Measurements from ENCODE around the gene COX5B.
A peak's percentile ranks its signal among the peaks of the same experiment; 100 is the strongest.

COX5B gene

DNA sequence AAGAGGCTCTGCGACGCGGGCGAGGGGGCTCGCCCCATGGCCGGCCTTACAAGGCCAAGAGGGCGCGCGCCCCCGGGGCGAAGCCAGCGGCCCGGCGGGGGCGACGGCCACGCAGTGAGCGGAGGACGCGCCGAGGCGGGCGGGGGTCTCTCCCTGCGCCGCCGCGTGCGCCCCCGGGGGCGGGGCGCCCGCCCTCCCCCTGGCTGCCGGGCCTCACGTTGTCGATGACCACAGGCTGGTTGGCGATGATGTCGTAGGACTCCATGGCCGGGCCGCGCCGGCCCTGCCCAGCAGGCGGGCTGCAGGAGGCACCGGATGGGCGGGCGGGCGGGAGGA lies 17.7 kb downstream of the COX5B start:
- peak overlapping the region; percentile 84 for H3K4me3 ChIP-seq (ENCODE audit: low read length)
- peak overlapping the region; percentile 25 for H3K4me2 ChIP-seq (ENCODE audit: low read length)
- peaks cover 10% of the 10 kb centered on the region for H3K4me1 ChIP-seq (ENCODE audit: control insufficient read depth, low read depth, low read length)
- H2BK5ac ChIP-seq (ENCODE audit: low read length), result peak overlapping the region; percentile 59
- peak overlapping the region; percentile 77 for H2BK120ac ChIP-seq (ENCODE audit: low read depth, low read length)
- H3K79me1 ChIP-seq (ENCODE audit: low read length), result peaks cover 17% of the 10 kb centered on the region
- no peak for DNase-seq
- peak overlapping the region; percentile 98 for H3K56ac ChIP-seq (ENCODE audit: low read length)
- peaks cover 14% of the 10 kb centered on the region for H3K79me2 ChIP-seq (ENCODE audit: control insufficient read depth, insufficient read depth, low read length)
- peak overlapping the region; percentile 97 for H3K18ac ChIP-seq (ENCODE audit: low read length)
- H3K9ac ChIP-seq (ENCODE audit: low read length), result peak overlapping the region; percentile 97
- no peak overlapping the region for H4K8ac ChIP-seq (ENCODE audit: low read depth, low read length)
- H3K23ac ChIP-seq (ENCODE audit: low read length), result no peak overlapping the region
- peaks cover 2% of the 10 kb centered on the region for H3K36me3 ChIP-seq (ENCODE audit: control insufficient read depth, insufficient read depth, low read length)
- H3K4ac ChIP-seq (ENCODE audit: low read depth, low read length), result peak overlapping the region; percentile 58
- no peaks in the 10 kb centered on the region for H3K27me3 ChIP-seq (ENCODE audit: insufficient read depth, low read length, poor library complexity)
- H4K5ac ChIP-seq (ENCODE audit: low read length), result no peak overlapping the region
- no peak overlapping the region for H2AK5ac ChIP-seq (ENCODE audit: low read length)
- no peak overlapping the region for H2BK15ac ChIP-seq (replicated peaks; ENCODE audit: low read depth)
- no CpG with 5 or more reads among the region's 46 CpGs for WGBS (ENCODE audit: extremely low coverage, insufficient coverage, low lambda C conversion rate)
- H3K27ac ChIP-seq (ENCODE audit: low read depth, low read length), result peak overlapping the region; percentile 96

DNA sequence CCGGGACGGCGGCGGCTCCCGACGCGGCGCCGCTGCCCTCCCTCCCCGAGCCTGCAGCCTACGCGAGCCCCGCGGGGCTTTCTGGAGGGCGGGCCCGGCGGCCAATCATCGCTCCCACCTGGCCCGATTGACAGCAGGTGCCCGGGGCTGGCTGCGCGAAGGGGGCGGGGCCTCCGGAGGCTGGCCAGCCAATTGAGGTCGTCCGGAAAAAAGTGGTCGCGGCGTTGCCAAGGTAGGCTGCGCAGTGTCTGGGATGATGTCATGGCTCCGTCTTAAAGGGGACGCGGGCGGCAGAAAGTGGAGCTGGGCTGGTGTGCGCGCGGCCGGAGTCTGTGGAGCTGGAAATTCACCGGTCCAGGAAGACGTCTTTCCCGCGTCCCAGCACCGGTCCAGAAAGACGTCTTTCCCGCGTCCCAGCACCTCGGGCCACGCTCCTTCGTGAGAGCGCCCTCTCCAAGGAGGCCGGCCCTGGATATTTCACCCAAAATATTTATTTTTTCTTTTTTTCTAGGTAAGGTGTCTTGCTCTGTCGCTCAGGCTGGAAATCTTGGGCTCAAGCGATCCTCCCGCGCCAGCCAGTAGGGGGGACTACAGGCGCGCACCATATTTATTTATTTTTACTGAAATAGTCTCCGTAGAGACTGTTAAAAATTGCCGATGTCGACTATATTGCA lies 18.2 kb downstream of the COX5B start, which contains the start of gene ACTR1B:
ACTR1B (minus strand) TSS at position 83 of the 674 bp plus-strand sequence. CDS start 154 bp downstream, outside the sequence.
- Histone ChIP-seq H3K4ac (ENCODE audit: low read depth, low read length) (peak within 1 kb of the TSS; percentile 83), H3K27me3 (ENCODE audit: insufficient read depth, low read length, poor library complexity) (no peaks in the 10 kb centered on the region), H2BK15ac (replicated peaks; ENCODE audit: low read depth) (no peak within 1 kb of the TSS), H3K4me3 (ENCODE audit: low read length) (peak within 1 kb of the TSS; percentile 84), H3K79me2 (ENCODE audit: control insufficient read depth, insufficient read depth, low read length) (peaks cover 14% of the 10 kb centered on the region), H4K5ac (ENCODE audit: low read length) (no peak within 1 kb of the TSS), H3K27ac (ENCODE audit: low read depth, low read length) (peak within 1 kb of the TSS; percentile 96), H3K9ac (ENCODE audit: low read length) (peak within 1 kb of the TSS; percentile 97), H2BK5ac (ENCODE audit: low read length) (peak within 1 kb of the TSS; percentile 70), H4K8ac (ENCODE audit: low read depth, low read length) (no peak within 1 kb of the TSS), H3K36me3 (ENCODE audit: control insufficient read depth, insufficient read depth, low read length) (peaks cover 2% of the 10 kb centered on the region), H3K56ac (ENCODE audit: low read length) (peak within 1 kb of the TSS; percentile 98), H3K4me2 (ENCODE audit: low read length) (peak within 1 kb of the TSS; percentile 94), H3K4me1 (ENCODE audit: control insufficient read depth, low read depth, low read length) (peaks cover 10% of the 10 kb centered on the region), H2BK120ac (ENCODE audit: low read depth, low read length) (peak within 1 kb of the TSS; percentile 77), H2AK5ac (ENCODE audit: low read length) (peak within 1 kb of the TSS; percentile 85), H3K18ac (ENCODE audit: low read length) (peak within 1 kb of the TSS; percentile 97), H3K23ac (ENCODE audit: low read length) (peak within 1 kb of the TSS; percentile 68), H3K79me1 (ENCODE audit: low read length) (peaks cover 17% of the 10 kb centered on the region)
- peak; percentile 99 for DNase-seq
- no CpG with 5 or more reads among the region's 60 CpGs for WGBS (ENCODE audit: extremely low coverage, insufficient coverage, low lambda C conversion rate)

DNA sequence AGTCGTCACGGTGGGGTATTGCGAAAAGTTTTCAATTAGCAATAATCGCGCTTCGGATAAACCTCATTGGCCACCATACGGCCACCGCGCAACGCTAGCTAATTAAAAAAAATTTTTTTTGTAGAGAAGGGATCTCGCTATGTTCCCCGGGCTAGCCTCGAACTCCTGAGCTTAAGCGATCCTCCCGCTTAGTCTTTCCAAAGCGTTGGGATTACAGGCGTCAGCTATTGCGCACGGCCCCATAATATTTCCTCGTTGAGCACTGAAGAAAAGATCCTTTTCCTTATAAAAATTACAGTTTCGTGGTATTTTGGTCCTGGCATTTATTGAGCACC lies 18.7 kb downstream of the COX5B start:
- DNase-seq, result peak; percentile 51
- Histone ChIP-seq H4K5ac (ENCODE audit: low read length) (no peak overlapping the region), H3K27me3 (ENCODE audit: insufficient read depth, low read length, poor library complexity) (no peaks in the 10 kb centered on the region), H3K23ac (ENCODE audit: low read length) (no peak overlapping the region), H4K8ac (ENCODE audit: low read depth, low read length) (no peak overlapping the region), H2AK5ac (ENCODE audit: low read length) (no peak overlapping the region), H2BK5ac (ENCODE audit: low read length) (no peak overlapping the region), H3K9ac (ENCODE audit: low read length) (peak overlapping the region; percentile 69), H2BK120ac (ENCODE audit: low read depth, low read length) (no peak overlapping the region), H3K79me1 (ENCODE audit: low read length) (peaks cover 17% of the 10 kb centered on the region), H3K4me2 (ENCODE audit: low read length) (peak overlapping the region; percentile 30), H3K4me3 (ENCODE audit: low read length) (peak overlapping the region; percentile 70), H3K27ac (ENCODE audit: low read depth, low read length) (peak overlapping the region; percentile 82), H3K4ac (ENCODE audit: low read depth, low read length) (no peak overlapping the region), H3K18ac (ENCODE audit: low read length) (peak overlapping the region; percentile 89), H3K4me1 (ENCODE audit: control insufficient read depth, low read depth, low read length) (peaks cover 10% of the 10 kb centered on the region), H2BK15ac (replicated peaks; ENCODE audit: low read depth) (no peak overlapping the region), H3K36me3 (ENCODE audit: control insufficient read depth, insufficient read depth, low read length) (no peaks in the 10 kb centered on the region), H3K56ac (ENCODE audit: low read length) (peak overlapping the region; percentile 79), H3K79me2 (ENCODE audit: control insufficient read depth, insufficient read depth, low read length) (peaks cover 14% of the 10 kb centered on the region)
- WGBS (ENCODE audit: extremely low coverage, insufficient coverage, low lambda C conversion rate), result no CpG with 5 or more reads among the region's 21 CpGs

GRCh38 chr2:97669448-97669847 lies 23.6 kb downstream of the COX5B start, which contains the start of gene C2orf92:
Gene C2orf92 (plus strand): TSS chr2:97669713. CDS start chr2:97669789, 76 bp downstream.
- Histone ChIP-seq H4K8ac (ENCODE audit: low read depth, low read length) (no peak within 1 kb of the TSS), H3K9ac (ENCODE audit: low read length) (no peak within 1 kb of the TSS), H2BK15ac (replicated peaks; ENCODE audit: low read depth) (no peak within 1 kb of the TSS), H4K5ac (ENCODE audit: low read length) (no peak within 1 kb of the TSS), H3K4ac (ENCODE audit: low read depth, low read length) (no peak within 1 kb of the TSS), H3K4me1 (ENCODE audit: control insufficient read depth, low read depth, low read length) (peaks cover 3% of the 10 kb centered on the region), H3K36me3 (ENCODE audit: control insufficient read depth, insufficient read depth, low read length) (no peaks in the 10 kb centered on the region), H3K27me3 (ENCODE audit: insufficient read depth, low read length, poor library complexity) (no peaks in the 10 kb centered on the region), H2BK5ac (ENCODE audit: low read length) (no peak within 1 kb of the TSS), H3K4me3 (ENCODE audit: low read length) (no peak within 1 kb of the TSS), H2BK120ac (ENCODE audit: low read depth, low read length) (no peak within 1 kb of the TSS), H2AK5ac (ENCODE audit: low read length) (no peak within 1 kb of the TSS), H3K4me2 (ENCODE audit: low read length) (no peak within 1 kb of the TSS), H3K27ac (ENCODE audit: low read depth, low read length) (no peak within 1 kb of the TSS), H3K23ac (ENCODE audit: low read length) (no peak within 1 kb of the TSS), H3K79me1 (ENCODE audit: low read length) (no peaks in the 10 kb centered on the region), H3K79me2 (ENCODE audit: control insufficient read depth, insufficient read depth, low read length) (no peaks in the 10 kb centered on the region), H3K18ac (ENCODE audit: low read length) (no peak within 1 kb of the TSS), H3K56ac (ENCODE audit: low read length) (no peak within 1 kb of the TSS)
- DNase-seq, result no peak
- WGBS (ENCODE audit: extremely low coverage, insufficient coverage, low lambda C conversion rate), result no CpG with 5 or more reads among the region's 6 CpGs

DNA sequence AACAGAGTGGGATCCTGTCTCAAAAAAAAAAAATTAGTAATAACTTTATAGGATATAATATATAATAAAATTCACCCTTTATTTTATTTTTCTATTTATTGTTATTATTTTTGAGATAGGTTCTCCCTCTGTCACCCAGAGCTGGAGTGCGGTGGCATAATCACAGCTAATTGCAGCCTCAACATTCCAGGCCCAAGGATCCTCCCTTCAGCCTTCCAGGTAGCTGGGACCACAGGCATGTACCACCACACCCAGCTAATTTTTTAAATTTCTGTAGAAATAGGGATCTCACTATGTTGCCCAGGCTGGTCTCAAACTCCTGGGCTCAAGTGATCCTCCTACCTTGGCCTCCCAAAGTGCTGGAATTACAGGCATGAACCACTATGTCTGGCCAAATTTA lies 24.6 kb downstream of the COX5B start:
- WGBS (ENCODE audit: extremely low coverage, insufficient coverage, low lambda C conversion rate), result no CpG with 5 or more reads among the region's 1 CpG
- Histone ChIP-seq H3K79me2 (ENCODE audit: control insufficient read depth, insufficient read depth, low read length) (no peaks in the 10 kb centered on the region), H2AK5ac (ENCODE audit: low read length) (no peak overlapping the region), H2BK120ac (ENCODE audit: low read depth, low read length) (no peak overlapping the region), H3K4me3 (ENCODE audit: low read length) (no peak overlapping the region), H3K4me2 (ENCODE audit: low read length) (no peak overlapping the region), H3K36me3 (ENCODE audit: control insufficient read depth, insufficient read depth, low read length) (no peaks in the 10 kb centered on the region), H3K56ac (ENCODE audit: low read length) (no peak overlapping the region), H4K5ac (ENCODE audit: low read length) (no peak overlapping the region), H2BK5ac (ENCODE audit: low read length) (no peak overlapping the region), H3K18ac (ENCODE audit: low read length) (no peak overlapping the region), H4K8ac (ENCODE audit: low read depth, low read length) (no peak overlapping the region), H3K27ac (ENCODE audit: low read depth, low read length) (no peak overlapping the region), H3K23ac (ENCODE audit: low read length) (no peak overlapping the region), H3K9ac (ENCODE audit: low read length) (no peak overlapping the region), H3K4me1 (ENCODE audit: control insufficient read depth, low read depth, low read length) (no peaks in the 10 kb centered on the region), H2BK15ac (replicated peaks; ENCODE audit: low read depth) (no peak overlapping the region), H3K79me1 (ENCODE audit: low read length) (no peaks in the 10 kb centered on the region), H3K4ac (ENCODE audit: low read depth, low read length) (no peak overlapping the region), H3K27me3 (ENCODE audit: insufficient read depth, low read length, poor library complexity) (no peaks in the 10 kb centered on the region)
- no peak for DNase-seq

GRCh38 chr2:97671526-97671925 lies 25.7 kb downstream of the COX5B start:
- Histone ChIP-seq H2BK5ac (ENCODE audit: low read length) (no peak overlapping the region), H3K23ac (ENCODE audit: low read length) (no peak overlapping the region), H3K4me1 (ENCODE audit: control insufficient read depth, low read depth, low read length) (peaks cover 3% of the 10 kb centered on the region), H2BK15ac (replicated peaks; ENCODE audit: low read depth) (no peak overlapping the region), H3K4me3 (ENCODE audit: low read length) (no peak overlapping the region), H3K56ac (ENCODE audit: low read length) (no peak overlapping the region), H3K9ac (ENCODE audit: low read length) (no peak overlapping the region), H3K4ac (ENCODE audit: low read depth, low read length) (no peak overlapping the region), H3K36me3 (ENCODE audit: control insufficient read depth, insufficient read depth, low read length) (no peaks in the 10 kb centered on the region), H4K5ac (ENCODE audit: low read length) (no peak overlapping the region), H3K27ac (ENCODE audit: low read depth, low read length) (no peak overlapping the region), H3K27me3 (ENCODE audit: insufficient read depth, low read length, poor library complexity) (no peaks in the 10 kb centered on the region), H4K8ac (ENCODE audit: low read depth, low read length) (no peak overlapping the region), H3K79me1 (ENCODE audit: low read length) (no peaks in the 10 kb centered on the region), H3K18ac (ENCODE audit: low read length) (no peak overlapping the region), H2BK120ac (ENCODE audit: low read depth, low read length) (no peak overlapping the region), H3K4me2 (ENCODE audit: low read length) (no peak overlapping the region), H2AK5ac (ENCODE audit: low read length) (no peak overlapping the region), H3K79me2 (ENCODE audit: control insufficient read depth, insufficient read depth, low read length) (no peaks in the 10 kb centered on the region)
- DNase-seq, result no peak
- WGBS (ENCODE audit: extremely low coverage, insufficient coverage, low lambda C conversion rate), result no CpG with 5 or more reads among the region's 7 CpGs
